Activated CD4-positive, alpha-beta T cell treated with anti-CD3 and anti-CD28 coated beads for 24 hours (primary cell): Measurements from ENCODE around the gene PKN3.
"Not testable (repeated sequence)": the region's sequence is repeated elsewhere in the genome, so short reads cannot be mapped to it uniquely, and the experiment has no call there.

ENCODE experiments used
- DNase-seq, 2 donors: peaks; one replicate each; pipeline ENCODE4 v3.0.0-alpha.2; 2020; ENCODE audit warnings: low read depth in 2 of 2

The PKN3 gene

GRCh38 chr9:128702445-128702948 lies at the start of gene PKN3:
Gene PKN3 (plus strand): TSS chr9:128702503. CDS start chr9:128702916, 413 bp downstream.
- DNase-seq, result peak; percentile 81 to 92

- DNase-seq, result no peak
These were observed 48.4 kb upstream of the PKN3 start for GRCh38 chr9:128653908-128654307.

DNA sequence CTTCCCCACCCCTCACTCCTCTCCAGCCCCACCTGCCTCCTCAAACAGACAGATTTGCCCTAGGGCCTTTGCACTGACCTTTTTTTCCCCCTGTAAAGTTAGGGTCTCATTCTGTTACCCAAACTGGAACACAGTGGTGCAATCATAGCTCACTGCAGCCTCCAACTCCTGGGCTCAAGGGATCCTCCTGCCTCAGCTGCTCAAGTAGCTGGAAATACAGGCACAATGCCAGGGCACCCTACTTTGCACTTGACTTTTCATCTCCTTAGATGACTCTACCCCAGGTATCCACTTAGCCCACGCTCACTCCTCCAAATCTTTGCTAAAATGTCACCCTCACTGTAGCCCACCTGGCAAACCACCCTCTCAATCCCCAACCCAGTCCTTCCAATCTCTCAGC lies 47.8 kb upstream of the PKN3 start:
- DNase-seq, result no peak

DNA sequence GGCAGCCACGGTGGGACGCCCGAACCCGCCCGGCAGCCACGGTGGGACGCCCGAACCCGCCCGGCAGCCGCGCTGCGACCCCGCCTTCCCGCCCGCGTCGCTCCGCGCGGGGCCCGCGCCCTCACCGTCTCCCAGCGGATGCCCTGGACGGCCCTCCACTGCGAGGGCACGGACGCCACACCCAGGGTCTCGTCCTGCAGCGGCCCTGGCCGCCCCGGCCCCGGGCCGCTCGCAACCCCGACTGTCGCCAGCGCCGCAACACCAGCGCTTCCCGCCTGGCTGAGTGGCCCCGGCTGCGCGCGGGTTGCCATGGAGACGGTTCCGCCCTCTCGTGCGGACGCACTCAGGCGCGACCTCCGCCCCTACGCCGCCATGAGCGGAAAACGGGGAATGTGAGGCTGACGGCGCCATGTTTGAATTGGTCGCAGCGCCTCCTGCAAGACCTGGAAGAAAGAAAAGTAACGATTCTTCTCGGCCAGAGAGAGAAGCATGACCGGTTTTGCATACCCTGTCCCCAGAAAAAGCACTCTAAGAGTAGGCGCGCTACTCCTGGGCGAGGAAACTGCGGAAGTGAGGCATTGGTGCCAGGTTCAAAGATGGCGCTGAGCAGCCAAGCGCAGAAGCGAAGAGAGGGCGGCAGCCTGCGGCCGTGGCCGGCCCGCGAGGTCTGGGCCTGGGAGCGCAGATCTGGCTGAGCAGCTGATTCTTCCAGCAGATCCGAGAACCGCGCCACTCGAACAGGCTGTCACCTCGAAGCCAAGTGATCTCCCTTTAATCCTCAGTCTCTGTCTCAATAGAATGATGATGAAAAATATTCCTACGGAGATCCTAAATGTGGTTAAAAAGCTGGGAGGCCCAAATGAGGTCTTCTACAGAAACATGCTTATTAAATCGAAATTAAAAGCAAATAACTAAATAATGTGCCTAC lies 45.6 kb upstream of the PKN3 start, which contains the start of gene DYNC2I2:
Gene DYNC2I2, minus strand, starts transcription at position 432 of the 928 bp plus-strand sequence. Its CDS starts 121 bp downstream, at position 311.
- peak; percentile 92 to 96 for DNase-seq

GRCh38 chr9:128657344-128657704 lies 45.0 kb upstream of the PKN3 start:
- no peak for DNase-seq

DNA sequence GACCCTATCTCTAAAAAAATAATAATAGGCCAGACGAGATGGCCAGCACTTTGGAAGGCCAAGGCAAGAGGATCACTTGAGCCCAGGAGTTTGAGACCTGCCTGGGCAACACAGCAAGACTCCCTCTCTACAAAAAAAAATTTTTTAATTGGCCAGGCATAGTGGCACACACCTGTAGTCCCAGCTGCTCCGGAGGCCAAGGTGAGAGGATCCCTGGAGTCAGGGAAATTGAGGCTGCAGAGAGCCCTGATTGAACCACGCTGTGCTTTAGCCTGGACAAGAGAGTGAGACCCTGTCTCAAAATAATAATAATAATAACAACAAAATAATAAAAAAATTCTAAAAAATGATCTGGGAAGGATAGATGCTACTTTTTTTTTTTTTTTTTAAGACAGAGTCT lies 44.5 kb upstream of the PKN3 start:
- no peak for DNase-seq

DNA sequence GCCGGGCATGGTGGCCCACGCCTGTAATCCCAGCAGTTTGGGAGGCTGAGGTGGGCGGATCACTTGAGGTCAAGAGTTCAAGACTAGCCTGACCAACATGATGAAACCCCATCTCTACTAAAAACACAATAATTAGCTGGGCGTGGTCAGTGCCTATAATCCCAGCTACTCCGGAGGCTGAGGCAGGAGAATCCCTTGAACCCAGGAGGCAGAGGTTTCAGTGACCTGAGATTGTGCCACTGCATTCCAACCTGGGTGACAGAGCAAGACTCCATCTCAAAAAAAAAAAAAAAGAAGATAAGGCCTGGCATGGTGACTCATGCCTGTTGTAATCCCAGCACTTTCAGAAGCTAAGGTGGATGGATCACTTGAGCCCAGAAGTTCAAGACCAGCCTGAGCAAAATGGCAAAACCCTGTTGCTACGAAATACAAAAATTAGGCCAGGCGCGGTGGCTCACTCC lies 35.8 kb upstream of the PKN3 start:
- DNase-seq, result not testable (repeated sequence)

- no peak for DNase-seq
These were observed 32.5 kb upstream of the PKN3 start for GRCh38 chr9:128669786-128670185.

- no peak for DNase-seq
These were observed 26.9 kb upstream of the PKN3 start for GRCh38 chr9:128675382-128675781.

DNA sequence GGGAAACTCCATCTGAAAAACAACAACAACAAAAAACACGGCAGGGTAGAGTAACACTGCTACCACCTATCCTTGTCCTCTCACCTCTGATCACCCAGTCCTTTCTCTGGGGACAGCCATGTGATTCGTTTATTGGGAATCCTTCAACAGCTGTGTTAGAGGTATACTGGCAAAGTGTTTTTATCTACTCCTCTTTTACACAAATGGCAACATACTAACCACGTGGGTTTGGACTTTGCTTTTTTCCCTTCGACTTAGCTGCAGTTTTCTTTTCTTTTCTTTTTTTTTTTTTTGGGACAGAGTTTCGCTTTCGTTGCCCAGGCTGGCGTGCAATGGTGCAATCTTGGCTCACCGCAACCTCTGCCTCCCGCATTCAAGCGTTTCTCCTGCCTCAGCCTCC lies 24.5 kb upstream of the PKN3 start:
- DNase-seq, result no peak

- DNase-seq, result peak in 1 of 2 donors; percentile 34
These were observed 18.8 kb upstream of the PKN3 start for GRCh38 chr9:128683340-128684064.

- no peak for DNase-seq
These were observed 18.3 kb upstream of the PKN3 start for GRCh38 chr9:128684065-128684324.

DNA sequence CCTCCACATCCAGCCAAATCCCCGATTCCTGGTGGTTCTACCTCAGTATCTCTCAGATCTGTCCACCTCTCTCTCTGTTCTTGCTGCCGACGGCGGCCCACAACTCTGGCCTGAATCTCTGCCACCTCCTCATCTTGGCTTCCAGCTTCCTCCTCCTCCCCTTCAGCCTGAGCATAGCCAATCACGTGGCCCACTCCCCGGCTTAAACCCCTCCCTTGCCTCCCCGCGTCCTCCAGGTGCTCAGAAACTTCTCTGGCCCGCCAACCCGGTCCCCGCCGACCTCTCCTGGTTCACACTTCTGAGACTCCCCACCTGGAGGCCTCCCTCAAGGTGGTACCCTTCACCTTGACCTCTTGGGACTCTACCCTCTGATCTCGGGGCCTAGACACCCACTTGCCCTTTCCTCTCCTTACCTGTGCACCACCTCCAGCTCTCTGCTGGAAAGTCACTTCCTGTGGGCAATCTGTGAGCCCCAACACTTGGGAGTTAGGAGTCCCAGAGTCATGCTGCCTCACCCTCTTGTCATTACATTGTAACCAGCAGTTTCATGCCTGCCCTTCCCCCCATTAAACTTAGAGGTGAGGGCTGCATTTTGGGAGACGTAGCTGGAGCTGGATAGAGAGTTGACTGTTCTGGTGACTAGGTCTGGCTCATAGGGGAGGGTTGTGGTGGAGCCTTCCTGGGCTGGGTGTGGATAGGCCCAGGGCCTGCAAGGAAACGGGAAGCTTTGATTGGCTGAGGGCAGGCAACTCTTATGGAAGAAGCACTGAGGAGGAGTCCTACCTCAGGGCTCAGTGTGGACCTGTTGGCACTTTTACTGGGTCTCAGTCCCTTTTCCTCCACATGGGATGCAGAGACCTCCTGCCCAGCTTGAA lies 17.7 kb upstream of the PKN3 start:
- DNase-seq, result peak; percentile 55 to 61

- DNase-seq, result no peak
These were observed 16.4 kb upstream of the PKN3 start for GRCh38 chr9:128685636-128686489.

GRCh38 chr9:128687453-128687852 lies 14.8 kb upstream of the PKN3 start:
- no peak for DNase-seq

- DNase-seq, result peak; percentile 91 to 93
These were observed 13.6 kb upstream of the PKN3 start, which contains the start of gene SET for GRCh38 chr9:128688501-128689292. Gene SET (plus strand): TSS chr9:128689222. CDS start chr9:128689583, 361 bp downstream.

GRCh38 chr9:128689293-128689774 lies 13.0 kb upstream of the PKN3 start:
- peak; percentile 25 to 38 for DNase-seq

DNA sequence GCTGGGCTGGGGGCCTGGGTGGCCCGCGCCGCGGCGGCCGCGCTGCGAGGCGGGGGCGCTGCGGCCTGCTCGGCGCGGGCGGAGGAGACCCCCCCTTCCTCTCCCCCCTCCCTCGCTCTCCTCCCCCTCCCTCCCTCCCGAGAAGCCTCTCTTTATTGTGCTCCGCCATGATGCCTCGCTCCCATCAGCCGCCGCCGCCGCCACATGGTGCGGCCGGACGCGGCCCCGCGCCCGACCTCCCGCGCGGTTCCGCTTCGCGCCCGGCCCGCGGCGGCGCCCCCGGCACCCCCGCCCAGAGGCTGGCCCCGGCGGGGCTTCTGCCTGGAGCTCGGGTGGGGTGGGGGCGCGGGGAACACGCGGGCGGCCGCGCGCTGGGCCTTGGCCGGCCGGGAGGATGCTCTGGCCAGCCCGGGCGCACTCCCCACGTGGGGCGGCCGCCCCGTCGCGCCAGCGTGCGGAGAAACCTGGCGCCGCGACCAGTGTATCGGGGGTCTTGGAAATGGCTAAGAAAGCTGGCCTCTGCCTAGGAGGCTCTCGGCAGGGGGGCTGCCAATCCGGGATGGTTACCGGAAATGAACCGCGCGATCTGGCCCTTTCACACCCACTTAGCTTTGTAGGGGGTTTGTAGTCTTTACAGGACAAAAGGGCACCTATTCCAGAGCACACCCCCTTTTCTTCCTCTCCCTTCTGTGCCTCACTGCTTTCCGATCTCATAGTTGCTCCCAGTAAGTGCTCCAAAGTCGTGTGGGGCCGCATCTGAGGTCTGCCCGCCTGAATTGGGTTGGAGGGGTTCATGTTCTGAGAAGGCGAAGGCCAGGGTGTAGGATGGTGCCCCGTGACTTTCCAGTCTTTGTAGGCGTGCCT lies 12.3 kb upstream of the PKN3 start:
- peak in 1 of 2 donors; percentile 24 for DNase-seq

DNA sequence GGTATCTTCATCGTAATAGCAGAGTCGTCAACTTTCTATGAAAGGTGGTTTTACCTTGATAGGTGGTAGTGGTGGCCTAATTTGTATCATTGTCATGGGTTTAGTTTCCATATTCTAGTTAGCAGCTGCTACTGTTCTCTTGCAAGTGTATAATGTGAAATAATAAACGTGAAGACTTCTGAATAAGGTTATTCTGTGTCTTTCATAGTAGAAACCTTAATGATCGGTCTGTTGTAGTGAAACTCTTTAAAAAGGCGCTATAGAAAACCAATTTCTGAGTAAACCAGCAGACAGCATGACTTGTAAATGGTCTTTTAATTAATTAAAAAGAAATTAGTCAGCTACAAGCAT lies 11.6 kb upstream of the PKN3 start:
- no peak for DNase-seq
